Ramos (cell line): ENCODE results near the gene MXRA7.
"Not testable (repeated sequence)": the region's sequence is repeated elsewhere in the genome, so short reads cannot be mapped to it uniquely, and the experiment has no call there.

Experiments
- in situ Hi-C: fragments of 300-500 bp; cut with MboI; formaldehyde crosslinking; loops from one replicate; pipeline ENCODE4 v1.14.3; 2022; ENCODE audit warnings: low sequenced_read_pairs; ENCODE audit not compliant: unreplicated experiment

MXRA7 gene

DNA sequence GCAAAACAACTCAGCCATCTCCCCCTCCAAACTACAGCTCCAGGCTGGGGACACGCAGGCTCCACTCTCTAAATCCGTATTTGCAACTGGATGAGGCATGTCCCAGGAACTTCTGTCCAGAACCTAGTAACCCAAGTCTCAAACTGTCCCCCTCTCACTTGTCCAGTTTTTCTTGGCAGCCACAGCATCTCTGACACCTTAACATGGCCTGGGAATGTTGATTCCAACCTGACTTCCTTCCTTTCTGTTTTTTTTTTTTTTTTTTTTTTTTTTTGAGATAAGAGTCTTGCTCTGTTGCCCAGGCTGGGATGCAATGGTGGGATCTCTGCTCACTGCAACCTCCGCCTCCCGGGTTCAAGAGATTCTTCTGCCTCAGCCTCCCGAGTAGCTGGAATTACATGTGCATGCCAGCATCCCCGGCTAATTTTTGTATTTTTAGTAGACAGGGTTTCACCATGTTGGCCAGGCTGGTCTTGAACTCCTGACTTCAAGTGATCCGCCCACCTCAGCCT lies 12.2 kb downstream of the MXRA7 start:
- in situ Hi-C loops: not testable (repeated sequence)

DNA sequence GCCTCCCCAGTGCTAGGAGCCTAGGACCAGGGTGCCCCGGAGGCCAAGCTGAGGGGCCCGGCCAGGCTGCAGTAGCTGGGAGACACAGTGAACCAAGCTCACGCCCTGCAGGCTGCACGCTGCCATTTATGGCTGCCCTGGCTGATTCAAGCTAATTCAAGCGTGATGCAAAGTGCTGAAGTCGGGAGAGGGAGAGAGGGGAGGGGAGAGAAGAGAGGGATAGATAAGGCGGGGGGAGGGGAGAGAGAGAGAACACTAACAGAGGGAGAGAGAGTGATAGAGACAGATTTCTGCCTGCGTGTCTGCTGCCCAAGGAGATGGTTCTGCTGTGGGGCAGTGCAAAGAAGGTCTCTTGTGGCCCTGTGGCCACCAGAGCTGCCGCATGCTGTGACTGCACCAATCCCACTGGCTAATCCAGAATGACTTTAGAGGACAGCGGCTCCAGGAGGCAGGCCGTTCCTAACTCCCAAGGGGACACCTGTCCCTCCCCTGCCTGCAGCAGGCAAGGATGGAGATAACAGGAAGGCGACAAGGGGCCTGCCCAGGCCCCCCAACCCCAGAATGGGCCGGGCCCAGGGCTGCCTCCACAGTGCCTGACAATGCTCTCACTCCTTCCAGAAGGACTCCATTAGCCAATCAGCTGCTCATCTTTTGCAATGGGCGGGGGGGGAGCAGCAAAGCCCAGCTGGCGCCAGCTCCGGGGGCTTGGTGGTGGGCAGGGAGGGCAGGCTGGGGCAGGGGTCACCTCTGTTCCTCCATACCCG lies 12.9 kb downstream of the MXRA7 start:
- in situ Hi-C loops: no loop called here

DNA sequence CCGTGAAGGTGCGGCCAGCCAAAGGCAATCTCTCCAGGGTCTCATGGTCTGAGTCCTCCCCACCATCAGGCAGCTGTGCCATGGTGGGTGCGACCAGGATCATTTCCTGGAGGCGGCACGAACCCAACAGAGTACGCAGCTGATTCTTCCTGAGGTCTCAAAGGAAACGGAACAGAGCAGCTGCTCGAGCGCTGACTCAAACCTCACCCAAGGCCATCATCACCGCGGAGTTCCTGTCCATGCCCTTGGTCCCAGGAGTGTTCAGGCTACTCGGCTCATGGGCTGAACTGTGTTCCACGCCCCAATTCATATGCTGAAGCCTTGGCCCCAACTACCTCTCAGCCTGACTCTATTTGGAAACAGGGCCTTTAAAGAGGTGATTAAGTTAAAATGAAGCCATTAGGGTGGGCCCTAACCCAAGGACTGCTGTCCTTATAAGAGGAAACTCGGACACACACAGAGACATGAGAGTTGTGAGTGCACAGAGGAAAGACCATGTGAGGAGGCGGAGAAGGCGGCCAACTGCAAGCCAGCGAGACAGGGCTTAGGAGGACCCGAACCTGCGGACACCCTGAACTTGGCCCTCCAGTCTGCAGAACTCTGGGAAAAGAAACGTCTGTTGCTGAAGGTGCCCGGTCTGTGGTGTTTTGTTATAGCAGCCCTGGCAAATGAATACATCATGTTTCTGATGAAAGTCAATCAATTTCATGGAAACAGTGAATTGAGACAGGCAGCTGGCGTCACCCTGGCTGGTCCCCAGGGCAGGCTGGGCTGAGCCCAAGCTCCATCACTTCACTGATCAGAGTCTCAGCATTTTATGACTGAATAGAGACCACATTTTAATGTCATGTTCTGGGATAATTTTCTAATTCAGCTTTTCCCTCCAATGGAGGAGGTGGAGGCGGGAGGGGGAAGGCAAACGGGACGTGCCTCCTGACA lies 13.7 kb downstream of the MXRA7 start:
- in situ Hi-C loops: no loop called here

GRCh38 chr17:76695059-76695831 lies 15.5 kb downstream of the MXRA7 start:
- in situ Hi-C loops: no loop called here

DNA sequence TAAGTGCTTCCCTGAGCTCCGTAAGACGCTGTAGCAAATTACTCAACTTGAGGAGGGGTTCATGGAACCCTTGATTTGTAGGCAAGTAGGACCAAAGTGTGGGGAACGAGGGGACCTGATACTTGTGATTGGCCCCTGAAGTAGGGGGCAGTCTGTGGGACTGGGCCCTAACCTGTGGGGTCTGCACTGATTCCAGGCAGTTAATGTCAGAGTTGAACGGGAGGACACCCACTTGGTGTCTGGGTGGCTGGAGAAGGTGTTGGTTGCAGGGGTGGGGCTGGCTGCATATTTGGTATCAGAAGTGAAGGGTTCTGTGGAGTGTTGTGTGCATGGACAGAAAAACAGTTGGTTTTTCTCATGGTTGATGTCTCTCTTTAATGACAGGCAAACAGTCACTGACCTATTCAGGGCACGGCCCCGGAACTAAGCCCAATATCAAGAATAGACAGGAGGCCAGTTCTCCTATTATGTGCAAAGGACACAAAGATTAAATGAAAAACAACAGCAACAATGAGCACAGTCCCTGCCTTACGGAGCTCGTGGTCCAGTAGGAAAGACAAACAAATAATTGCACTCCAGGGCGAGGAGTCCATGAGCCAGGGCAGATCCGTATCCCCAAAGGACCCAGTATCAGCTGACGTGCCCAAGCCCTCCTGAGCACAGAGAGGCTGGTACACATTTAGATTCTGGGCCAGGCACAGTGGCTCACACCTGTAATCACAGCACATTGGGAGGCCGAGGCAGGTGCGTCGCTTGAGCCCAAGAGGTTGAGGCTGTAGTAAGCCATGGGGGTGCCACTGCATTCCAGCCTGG lies 19.2 kb downstream of the MXRA7 start:
- in situ Hi-C loops: no loop called here

GRCh38 chr17:76690596-76691280 lies 20.0 kb downstream of the MXRA7 start:
- in situ Hi-C loops: no loop called here

DNA sequence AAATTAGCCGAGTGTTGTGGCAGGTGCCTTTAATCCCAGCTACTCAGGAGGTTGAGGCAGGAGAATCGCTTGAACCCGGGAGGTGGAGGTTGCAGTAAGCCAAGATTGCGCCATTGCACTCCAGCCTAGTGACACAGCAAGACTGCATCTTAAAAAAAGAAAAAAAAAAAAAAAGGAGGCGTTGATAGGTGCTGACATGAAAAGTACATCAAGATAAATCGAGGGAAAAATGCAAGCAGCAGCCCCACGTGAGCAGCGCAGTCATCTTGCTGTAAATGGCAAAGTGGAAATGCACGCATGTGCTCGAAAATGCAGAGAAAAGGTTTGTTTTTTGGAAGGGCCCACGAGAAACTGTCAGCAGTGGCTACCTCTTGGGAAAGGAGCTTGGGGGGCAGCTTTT lies 20.9 kb downstream of the MXRA7 start:
- in situ Hi-C loops: loop anchor here (10.0 kb wide), 1 partner anchor 165 kb away; no protein-coding TSS in a partner anchor

GRCh38 chr17:76688165-76688622 lies 22.6 kb downstream of the MXRA7 start:
- in situ Hi-C loops: loop anchor here (10.0 kb wide), 1 partner anchor 163 kb away; no protein-coding TSS in a partner anchor

DNA sequence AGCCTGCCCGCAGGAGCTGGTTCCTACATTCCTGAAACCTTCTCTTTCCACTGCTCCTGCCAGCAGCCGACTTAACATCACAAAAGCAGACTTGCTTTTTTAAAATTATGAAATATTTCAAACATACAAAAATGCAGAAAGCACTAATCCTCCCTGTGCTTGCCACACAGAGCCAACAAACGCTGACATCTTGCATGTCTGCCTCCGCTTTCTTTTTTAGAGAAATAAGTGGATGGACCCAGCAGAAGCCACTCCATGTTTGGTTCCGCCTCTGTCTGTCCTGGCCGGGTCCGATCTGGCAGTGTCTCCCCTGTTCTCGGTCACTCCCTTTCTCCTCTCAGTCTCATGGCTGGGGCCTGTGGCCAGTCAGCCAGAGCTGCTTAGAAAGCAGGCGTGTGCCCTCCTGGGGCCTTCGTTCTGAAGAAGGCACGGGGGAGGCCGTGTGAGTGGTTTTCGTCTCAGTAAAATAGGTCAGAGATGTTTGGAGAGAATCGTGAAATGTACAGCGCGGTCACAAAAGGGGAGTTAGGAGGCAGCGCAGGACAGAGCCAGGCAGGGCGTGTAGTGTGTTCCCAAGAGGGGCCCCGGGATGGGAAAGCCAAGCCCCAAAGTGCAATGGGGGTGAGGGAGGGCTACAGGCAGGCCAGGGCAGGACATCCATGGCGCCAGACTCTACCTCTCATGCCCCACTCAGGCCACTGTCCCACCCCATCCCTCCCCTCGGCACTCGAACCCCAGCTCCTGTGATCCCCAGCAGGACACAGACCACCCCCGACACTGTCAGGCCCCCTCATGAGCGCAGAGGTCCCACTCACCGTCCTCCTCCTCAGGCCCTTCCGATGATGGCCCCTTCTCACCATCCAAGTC lies 23.2 kb downstream of the MXRA7 start:
- in situ Hi-C loops: loop anchor here (10.0 kb wide), 1 partner anchor 163 kb away; no protein-coding TSS in a partner anchor

- in situ Hi-C loops: loop anchor here (10.0 kb wide), 1 partner anchor 162 kb away; no protein-coding TSS in a partner anchor
These were observed 24.0 kb downstream of the MXRA7 start for GRCh38 chr17:76686538-76687297.

DNA sequence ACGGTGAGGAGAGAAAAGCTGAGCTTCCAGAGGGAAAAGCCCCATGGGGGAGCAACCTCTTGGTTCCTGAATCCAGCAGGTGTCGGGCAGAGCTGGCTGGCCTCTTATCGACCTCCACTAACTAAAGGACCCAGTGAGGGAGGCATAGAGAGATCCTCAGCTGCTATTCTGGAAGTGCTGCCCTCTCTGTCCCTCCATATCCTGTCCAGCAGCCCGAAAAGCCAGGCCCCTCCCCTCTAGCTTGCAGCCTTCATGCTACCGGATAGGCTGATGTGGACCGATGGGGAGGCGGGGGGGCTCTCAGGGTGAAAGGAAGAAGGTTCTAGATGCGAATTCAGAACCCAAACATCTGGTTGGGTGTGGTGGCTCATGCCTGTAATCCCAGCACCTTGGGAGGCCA lies 24.9 kb downstream of the MXRA7 start:
- in situ Hi-C loops: loop anchor here (10.0 kb wide), 1 partner anchor 161 kb away; no protein-coding TSS in a partner anchor

DNA sequence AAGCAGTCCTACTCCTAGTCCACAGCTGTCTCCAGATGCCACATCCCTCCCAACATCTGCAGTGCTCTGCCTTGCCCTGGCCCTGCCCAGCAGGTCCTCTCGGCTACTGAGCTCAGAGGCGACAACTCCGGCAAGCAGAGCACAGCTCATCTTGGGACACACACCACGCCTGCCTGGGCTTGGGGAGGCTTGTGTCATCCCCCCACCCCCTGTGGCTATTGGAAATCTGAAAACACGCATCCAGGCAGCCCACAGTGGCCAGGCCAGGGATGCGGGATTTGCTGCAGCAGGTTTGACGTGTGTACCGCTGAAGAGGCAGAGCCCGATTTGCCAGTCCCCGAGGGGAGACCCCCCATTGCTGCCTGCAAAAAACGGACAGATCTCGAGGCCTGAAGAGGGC lies 25.4 kb downstream of the MXRA7 start:
- in situ Hi-C loops: loop anchor here (10.0 kb wide), 1 partner anchor 161 kb away; no protein-coding TSS in a partner anchor

DNA sequence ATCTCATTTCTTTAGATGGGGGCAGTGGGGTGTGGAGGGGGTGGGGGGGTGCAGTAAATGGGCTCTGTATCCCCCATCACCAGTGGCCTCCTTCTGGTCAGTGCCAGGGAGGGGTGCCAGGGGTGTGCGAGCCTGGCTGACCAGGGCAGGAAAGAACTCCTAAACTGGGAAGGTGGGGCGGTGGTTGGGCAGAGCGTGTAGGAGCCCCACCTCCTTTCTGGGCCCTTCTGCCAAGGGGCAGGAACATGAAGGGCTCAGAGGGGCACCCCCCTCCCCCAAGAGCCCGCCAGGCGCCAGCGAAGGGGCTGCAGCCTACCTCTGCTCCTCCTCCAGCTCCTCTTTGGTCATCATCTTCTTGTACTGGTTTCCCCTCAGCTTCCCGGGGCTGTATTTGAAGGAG lies 26.0 kb downstream of the MXRA7 start:
- in situ Hi-C loops: loop anchor here (10.0 kb wide), 1 partner anchor 160 kb away; no protein-coding TSS in a partner anchor

GRCh38 chr17:76683921-76684745 lies 26.6 kb downstream of the MXRA7 start:
- in situ Hi-C loops: loop anchor here (10.0 kb wide), 1 partner anchor 159 kb away; no protein-coding TSS in a partner anchor

- in situ Hi-C loops: loop anchor here (10.0 kb wide), 1 partner anchor 158 kb away; no protein-coding TSS in a partner anchor
These were observed 27.6 kb downstream of the MXRA7 start for GRCh38 chr17:76683011-76683755.
